H1 (cell line): ENCODE measurements around the gene HSF2. TPM values are rescaled to one million over a fixed set of nuclear protein-coding genes. Genes with fewer than 3 reads are reported as not detected.

Source experiments
- CTCF ChIA-PET: fragments of 300-600 bp; sonication (Branson Sonifier 250); formaldehyde crosslinking; loops from one replicate; lab custom pipeline; 2021; ENCODE audit not compliant: partially characterized antibody; lab: Charles Lee
- POLR2A ChIA-PET: fragments of 300-600 bp; sonication (Branson Sonifier 250); formaldehyde crosslinking; loops from one replicate; lab custom pipeline; 2021; ENCODE audit warnings: inconsistent platforms; ENCODE audit not compliant: partially characterized antibody; lab: Charles Lee
- DNase-seq, 2 experiments: peaks; one replicate each; pipeline versions ENCODE4 v3.0.0 to v3.0.0-alpha.2; 2010 to 2022; ENCODE audit warnings: low spot score in 2 of 2, low read depth in 1 of 2, mixed read lengths in 1 of 2
- FAIRE-seq: peaks from 2 replicates; lab custom pipeline; 2011; peaks lifted over from hg19 to GRCh38; lab: Jason Lieb, UNC
- H2AFZ ChIP-seq: 2 replicates; pipeline ENCODE4 v1.8.1; 2012; ENCODE audit warnings: low read length, inconsistent platforms
- H2AK5ac ChIP-seq: 2 replicates; pipeline ENCODE4 v1.6.1; 2013; ENCODE audit warnings: low read depth, low read length
- H2BK120ac ChIP-seq: replicated peaks from 2 replicates; pipeline ENCODE3; 2013; ENCODE audit warnings: low read depth, low read length, inconsistent platforms
- H2BK12ac ChIP-seq: 2 replicates; pipeline ENCODE4 v1.6.1; 2013; ENCODE audit warnings: low read depth, low read length
- H2BK15ac ChIP-seq: 2 replicates; pipeline ENCODE4 v1.6.1; 2013; ENCODE audit warnings: low read length
- H2BK20ac ChIP-seq: 2 replicates; pipeline ENCODE4 v1.6.1; 2013; ENCODE audit warnings: low read length
- H2BK5ac ChIP-seq: 2 replicates; pipeline ENCODE4 v1.6.1; 2013; ENCODE audit warnings: low read depth, low read length
- H3K14ac ChIP-seq: 2 replicates; pipeline ENCODE4 v1.6.1; 2013; ENCODE audit warnings: inconsistent platforms; ENCODE audit not compliant: insufficient read length
- H3K18ac ChIP-seq: 2 replicates; pipeline ENCODE4 v1.6.1; 2013; ENCODE audit warnings: low read length; ENCODE audit errors: extremely low read depth
- H3K23ac ChIP-seq: 2 replicates; pipeline ENCODE4 v1.6.1; 2013; ENCODE audit warnings: inconsistent platforms; ENCODE audit not compliant: insufficient read length
- H3K23me2 ChIP-seq: 2 replicates; pipeline ENCODE4 v1.6.1; 2013; ENCODE audit warnings: low read depth, low read length
- H3K27ac ChIP-seq: 2 replicates; pipeline ENCODE4 v1.6.1; 2011; ENCODE audit warnings: low read depth, low read length, inconsistent platforms
- H3K27me3 ChIP-seq, 4 experiments: replicated peaks in 1 of 4; 1 replicate in 1 of 4; 2 replicates in 3 of 4; pipeline versions ENCODE4 v1.6.1 to v1.8.1; 2011 to 2013; ENCODE audit warnings: low read length in 3 of 4, mild to moderate bottlenecking in 3 of 4, inconsistent platforms in 2 of 4, mixed read lengths in 2 of 4, moderate library complexity in 1 of 4; ENCODE audit not compliant: control insufficient read depth in 3 of 4, insufficient read depth in 3 of 4; ENCODE audit errors: extremely low read depth in 1 of 4
- H3K36me3 ChIP-seq, 4 experiments: 2 replicates each; pipeline versions ENCODE4 v1.6.1 to v1.8.1; 2011 to 2013; ENCODE audit warnings: mild to moderate bottlenecking in 4 of 4, low read length in 3 of 4, moderate library complexity in 2 of 4, control low read depth in 1 of 4, inconsistent platforms in 1 of 4; ENCODE audit not compliant: insufficient read depth in 4 of 4, control insufficient read depth in 2 of 4
- H3K4ac ChIP-seq: replicated peaks from 2 replicates; pipeline ENCODE3; 2013; ENCODE audit warnings: low read length, low read depth, mixed read lengths, inconsistent platforms; ENCODE audit not compliant: insufficient read length
- H3K4me1 ChIP-seq, 4 experiments: replicated peaks in 1 of 4; 1 replicate in 1 of 4; 2 replicates in 3 of 4; pipeline versions ENCODE4 v1.6.1 to v1.8.1; 2011 to 2013; ENCODE audit warnings: low read length in 3 of 4, inconsistent platforms in 2 of 4, mixed read lengths in 1 of 4; ENCODE audit not compliant: insufficient read depth in 4 of 4, control insufficient read depth in 3 of 4
- H3K4me2 ChIP-seq, 2 experiments: 2 replicates each; pipeline versions ENCODE4 v1.6.1 to v1.8.1; 2011 to 2013; ENCODE audit warnings: low read depth in 2 of 2, low read length in 2 of 2, control low read depth in 1 of 2, inconsistent platforms in 1 of 2, mild to moderate bottlenecking in 1 of 2; ENCODE audit not compliant: insufficient read depth in 1 of 2
- H3K4me3 ChIP-seq, 4 experiments: fragments of 200-600, 300-600 bp in 1 of 4; sonication (generic), shearing (Covaris generic), sonication (Bioruptor Twin) in 1 of 4; 2 replicates each; pipeline versions ENCODE4 v1.5.1 to v1.8.1; 2011 to 2016; ENCODE audit warnings: low read length in 4 of 4, low read depth in 3 of 4, control low read depth in 2 of 4, inconsistent platforms in 2 of 4, mild to moderate bottlenecking in 2 of 4, mixed read lengths in 1 of 4, moderate library complexity in 1 of 4; ENCODE audit not compliant: insufficient read depth in 2 of 4; ENCODE audit errors: extremely low read depth in 1 of 4
- H3K56ac ChIP-seq: replicated peaks from 2 replicates; pipeline ENCODE3; 2013; ENCODE audit warnings: low read depth, mild to moderate bottlenecking, mixed read lengths, low read length, inconsistent platforms; ENCODE audit not compliant: insufficient read length
- H3K79me1 ChIP-seq: 2 replicates; pipeline ENCODE4 v1.6.1; 2013; ENCODE audit warnings: low read depth, low read length, control low read depth
- H3K79me2 ChIP-seq, 2 experiments: 2 replicates each; pipeline versions ENCODE4 v1.6.1 to v1.8.1; 2012 to 2013; ENCODE audit warnings: low read length in 2 of 2, mild to moderate bottlenecking in 2 of 2, inconsistent platforms in 1 of 2; ENCODE audit not compliant: insufficient read depth in 2 of 2, control insufficient read depth in 1 of 2
- H3K9ac ChIP-seq, 4 experiments: replicated peaks in 1 of 4; 1 replicate in 1 of 4; 2 replicates in 3 of 4; pipeline versions ENCODE4 v1.6.1 to v1.8.1; 2011 to 2013; ENCODE audit warnings: low read depth in 3 of 4, low read length in 3 of 4, control low read depth in 2 of 4, mild to moderate bottlenecking in 2 of 4, moderate library complexity in 2 of 4, inconsistent platforms in 1 of 4; ENCODE audit errors: extremely low read depth in 1 of 4
- H3K9me3 ChIP-seq, 2 experiments: 2 replicates each; pipeline versions ENCODE4 v1.6.1 to v1.8.1; 2012 to 2013; ENCODE audit warnings: mild to moderate bottlenecking in 2 of 2, moderate library complexity in 2 of 2, control low read depth in 1 of 2, inconsistent platforms in 1 of 2, low read depth in 1 of 2, low read length in 1 of 2, mixed read lengths in 1 of 2; ENCODE audit not compliant: insufficient read depth in 2 of 2
- H4K20me1 ChIP-seq, 2 experiments: replicated peaks in 1 of 2; 2 replicates each; pipeline versions ENCODE3 to v1.8.1; 2011 to 2013; ENCODE audit warnings: inconsistent platforms in 2 of 2, low read length in 2 of 2, mild to moderate bottlenecking in 1 of 2; ENCODE audit not compliant: insufficient read depth in 2 of 2, control insufficient read depth in 1 of 2
- H4K5ac ChIP-seq: 2 replicates; pipeline ENCODE4 v1.6.1; 2013; ENCODE audit warnings: low read length, low read depth, mixed read lengths, inconsistent platforms; ENCODE audit not compliant: insufficient read length
- H4K8ac ChIP-seq: 2 replicates; pipeline ENCODE4 v1.8.0; 2013; ENCODE audit warnings: mild to moderate bottlenecking, moderate library complexity, low read length, inconsistent platforms; ENCODE audit not compliant: insufficient read depth; ENCODE audit errors: extremely low read depth
- H4K91ac ChIP-seq: replicated peaks from 2 replicates; pipeline ENCODE3; 2013; ENCODE audit warnings: low read length, mixed read lengths, inconsistent platforms; ENCODE audit not compliant: insufficient read length
- CREB1 ChIP-seq: IDR thresholded peaks from 2 replicates; pipeline ENCODE4 v1.6.1; 2012; ENCODE audit warnings: inconsistent platforms
- NANOG ChIP-seq: IDR thresholded peaks from 2 replicates; pipeline ENCODE4 v1.6.1; 2011; ENCODE audit warnings: low read length, low read depth, mild to moderate bottlenecking, inconsistent platforms; ENCODE audit not compliant: insufficient read depth, poor library complexity, severe bottlenecking
- TAF1 ChIP-seq: IDR thresholded peaks from 2 replicates; pipeline ENCODE4 v1.6.1; 2011; ENCODE audit warnings: mild to moderate bottlenecking, low read depth, low read length
- TAF7 ChIP-seq: optimal IDR thresholded peaks from 2 replicates; pipeline ENCODE3; 2011; ENCODE audit warnings: low read depth, mild to moderate bottlenecking, inconsistent platforms, low read length, moderate library complexity, borderline replicate concordance
- WGBS, 2 experiments: shearing (Covaris generic) in 1 of 2; methylation state at CpG; one replicate each; pipeline versions ENCODE4 v1.1.6 to v1.1.7; 2013 to 2015; ENCODE audit warnings: low lambda C conversion rate in 2 of 2, mixed read lengths in 2 of 2, inconsistent platforms in 1 of 2, low coverage in 1 of 2, missing lambda C conversion rate in 1 of 2; ENCODE audit not compliant: insufficient replicate concordance in 2 of 2, insufficient coverage in 1 of 2, insufficient read length in 1 of 2; ENCODE audit errors: extremely low coverage in 1 of 2, missing lambda C conversion rate in 1 of 2; 5-methylcytosine and 5-hydroxymethylcytosine counted together
- polyA plus RNA-seq, 7 experiments: library from polyadenylated mRNA; depleted of rRNA in 3 of 7; stranded (reverse) in 5 of 7; unstranded in 2 of 7; fragments of >200 nt in 5 of 7; fragments of 200-250 nt in 2 of 7; gene quantifications; 1 replicate in 5 of 7; 2 replicates in 1 of 7; 4 replicates in 1 of 7; pipeline versions ENCODE4 v1.2.1 to v1.2.3, GENCODE V29; 2011 to 2013; ENCODE audit warnings: missing spikeins in 2 of 7, mixed read lengths in 2 of 7
- total RNA-seq: library from RNA; stranded (reverse); fragmentation: NEBNext Ultra II Directional; extraction: Animal tissue kit (Norgen Biotek cat#: 25700); gene quantifications from 2 replicates; pipeline ENCODE4 v1.2.1, GENCODE V29; 2021
- TF ChIP-seq, protein P1 (sequence below): IDR thresholded peaks from 2 replicates; pipeline ENCODE4 v1.6.1; 2012; ENCODE audit warnings: inconsistent platforms

Gene HSF2
- total and polyA plus RNA-seq, 2 of the 8 experiments (the other 6 are each of a cell fraction or from before 2014, with no cell fraction given) = 16.3 to 18.3 TPM

DNA sequence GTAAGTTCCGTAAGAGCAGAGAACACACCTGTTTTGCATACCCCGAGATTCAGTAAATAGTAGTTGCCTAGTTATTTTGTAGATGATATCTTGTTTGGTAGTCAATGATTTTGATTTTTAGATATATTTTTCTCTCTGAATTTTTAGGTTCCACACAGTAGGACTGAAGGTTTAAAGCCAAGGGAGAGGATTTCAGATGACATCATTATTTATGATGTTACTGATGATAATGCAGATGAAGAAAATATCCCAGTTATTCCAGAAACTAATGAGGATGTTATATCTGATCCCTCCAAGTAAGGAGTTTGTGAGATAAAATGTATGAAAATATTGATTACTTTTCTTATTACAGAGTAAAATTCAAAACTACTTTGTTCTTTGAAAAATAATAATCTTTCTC is 22.6 kb downstream of the HSF2 start:
- 84% methylated on average over 2 of the region's 2 CpGs; no CpG with 5 or more reads in 1 of the 2 experiments for WGBS, 2 experiments
- no peak for TF ChIP-seq NANOG
- TF ChIP-seq TAF7 = no peak
- no peak for TF ChIP-seq TAF1
- TF ChIP-seq, protein P1, sequence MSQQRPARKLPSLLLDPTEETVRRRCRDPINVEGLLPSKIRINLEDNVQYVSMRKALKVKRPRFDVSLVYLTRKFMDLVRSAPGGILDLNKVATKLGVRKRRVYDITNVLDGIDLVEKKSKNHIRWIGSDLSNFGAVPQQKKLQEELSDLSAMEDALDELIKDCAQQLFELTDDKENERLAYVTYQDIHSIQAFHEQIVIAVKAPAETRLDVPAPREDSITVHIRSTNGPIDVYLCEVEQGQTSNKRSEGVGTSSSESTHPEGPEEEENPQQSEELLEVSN = no peak
- no peak for TF ChIP-seq CREB1
- FAIRE-seq (no peak), DNase-seq (no peak)
- Histone ChIP-seq H3K27me3 (no peaks in the 10 kb centered on the region), H3K79me2 (no peaks in the 10 kb centered on the region), H3K27ac (no peak overlapping the region), H3K9me3 (no peaks in the 10 kb centered on the region), H4K5ac (no peak overlapping the region), H3K4me1 (no peaks in the 10 kb centered on the region), H2BK15ac (no peak overlapping the region), H2AK5ac (no peak overlapping the region), H3K36me3 (peaks cover 0 to 44% (median 16%) of the 10 kb centered on the region in 4 experiments; a peak in 5 of 8 replicates), H3K4me3 (no peak overlapping the region), H3K56ac (no peak overlapping the region), H4K20me1 (peaks cover 0 to 3% of the 10 kb centered on the region in 2 experiments), H3K18ac (no peak overlapping the region), H3K23me2 (no peaks in the 10 kb centered on the region), H2AFZ (no peak overlapping the region), H2BK12ac (no peak overlapping the region), H3K23ac (no peak overlapping the region), H3K4me2 (no peak overlapping the region), H2BK120ac (no peak overlapping the region), H3K79me1 (no peaks in the 10 kb centered on the region), H2BK20ac (no peak overlapping the region), H2BK5ac (no peak overlapping the region), H3K14ac (no peak overlapping the region), H4K91ac (no peak overlapping the region), H4K8ac (no peak overlapping the region), H3K9ac (no peak overlapping the region), H3K4ac (no peak overlapping the region)
- ChIA-PET POLR2A (interaction anchor here (0.9 kb wide), 1 partner anchor 20 kb away, joined by 3 read pairs; no protein-coding TSS in a partner anchor), CTCF (interaction anchor here (0.6 to 0.8 kb wide), 2 partner anchors 221 to 417 kb away, joined by 3 read pairs; no protein-coding TSS in a partner anchor)
